ENCODE data around the gene NNMT.

Gene NNMT

DNA sequence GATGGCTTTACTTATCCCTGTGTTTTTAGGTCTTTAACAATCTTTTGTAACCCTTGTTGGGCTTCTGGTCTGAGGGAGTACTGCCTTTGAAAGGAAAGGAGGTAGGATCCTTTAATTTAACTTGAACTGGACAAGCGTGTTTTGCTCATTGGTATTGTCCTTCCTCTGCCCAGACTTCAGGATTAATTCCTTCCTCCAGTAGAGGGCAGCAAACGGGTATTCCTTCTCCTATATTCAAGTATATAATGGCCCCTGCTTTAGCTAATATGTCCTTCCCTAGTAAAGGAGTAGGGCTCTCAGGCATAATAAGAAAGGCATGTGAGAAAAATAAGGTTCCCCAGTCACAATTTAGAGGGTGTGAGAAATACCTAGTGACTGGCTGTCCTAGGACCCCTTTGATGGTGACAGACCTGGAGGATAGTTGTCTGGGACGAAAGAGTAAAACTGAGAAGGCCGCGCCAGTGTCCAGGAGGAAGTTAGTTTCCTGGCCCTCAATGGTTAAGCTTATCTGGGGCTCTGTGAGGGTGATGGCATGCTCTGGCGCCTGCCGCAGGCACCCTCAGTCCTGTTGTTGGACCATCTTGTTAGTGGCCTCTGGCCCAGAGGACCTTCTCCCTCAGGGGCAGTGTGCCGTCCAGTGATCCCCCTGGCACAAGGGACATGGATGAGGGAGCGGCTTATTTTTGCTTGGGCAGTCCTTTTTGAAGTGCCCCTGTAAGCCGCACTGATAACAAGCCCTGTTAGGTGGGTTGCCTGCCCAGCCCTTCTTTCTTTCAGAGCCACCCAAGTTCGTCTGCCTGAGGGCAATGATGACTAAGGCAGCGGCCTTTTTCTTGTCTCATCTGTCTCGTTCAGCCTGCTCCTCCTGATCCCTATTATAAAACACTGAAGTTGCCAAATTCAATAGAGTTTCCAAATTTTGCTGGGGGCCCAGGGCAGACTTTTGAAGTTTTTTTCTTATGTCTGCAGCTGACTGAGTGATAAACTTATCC lies 52.3 kb downstream of the NNMT start:
- peak in 1 of 2 donors; percentile 21 for DNase-seq (ENCODE audit: low read depth in 2 of 2)

DNA sequence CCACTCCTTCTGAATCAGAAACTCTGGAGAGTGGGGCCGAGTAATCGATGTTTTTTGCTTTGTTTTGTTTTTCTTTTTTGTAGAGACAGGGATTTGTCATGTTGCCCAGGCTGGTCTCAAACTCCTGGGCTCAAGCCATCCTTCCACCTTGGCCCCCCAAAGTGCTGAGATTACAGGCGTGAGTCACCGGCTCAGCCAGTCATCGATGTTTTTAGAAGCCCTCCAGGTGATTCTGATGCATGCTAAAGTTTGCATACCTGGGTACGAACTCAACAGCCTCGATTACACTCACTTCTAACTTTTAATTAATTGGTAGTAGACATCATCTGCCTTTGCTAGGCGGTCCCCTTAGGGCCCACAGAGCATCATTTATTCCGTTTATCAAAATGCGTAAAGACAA lies 53.8 kb downstream of the NNMT start:
- DNase-seq (ENCODE audit: low read depth in 2 of 2) = no peak

DNA sequence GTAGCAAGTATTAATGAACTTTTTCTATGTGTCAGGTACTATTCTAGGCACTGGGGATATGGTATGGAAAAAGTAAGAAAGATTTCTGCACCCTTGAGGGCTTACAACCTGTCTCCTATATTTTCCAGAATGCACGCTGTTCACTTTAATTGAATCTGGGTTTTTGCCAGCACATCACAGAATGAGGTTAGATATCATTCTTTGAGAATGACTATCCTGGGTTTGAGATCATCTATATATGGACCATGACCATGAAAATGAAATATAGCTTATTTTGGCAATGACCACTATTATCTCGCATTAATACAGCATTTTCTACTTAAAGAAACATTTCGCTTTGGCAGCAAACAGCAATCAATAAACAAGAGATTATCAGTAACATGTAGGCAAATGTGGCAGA lies 57.2 kb downstream of the NNMT start:
- no peak for DNase-seq (ENCODE audit: low read depth in 2 of 2)

DNA sequence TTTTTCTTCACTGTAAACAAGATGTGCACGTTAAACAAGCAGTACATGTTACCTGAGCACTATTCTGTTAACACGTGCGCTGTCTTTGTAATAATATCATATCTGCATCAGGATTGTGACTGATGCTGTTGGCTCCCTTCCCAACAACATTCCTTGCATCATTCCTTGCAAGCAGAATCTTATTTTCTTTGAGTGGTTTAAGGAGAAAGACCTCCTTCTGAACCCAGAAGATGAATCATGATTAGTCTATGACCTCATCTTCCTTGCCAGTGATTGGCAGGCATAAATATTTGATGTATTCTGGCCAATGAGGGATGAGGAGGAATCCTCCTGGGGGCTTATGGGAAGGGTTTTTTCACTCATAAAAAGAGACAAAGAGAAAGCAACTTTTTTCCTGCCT lies 57.9 kb downstream of the NNMT start:
- DNase-seq (ENCODE audit: low read depth in 2 of 2) = no peak

- no peak for DNase-seq (ENCODE audit: low read depth in 2 of 2)
Observed at GRCh38 chr11:114358716-114359115, 62.5 kb downstream of the NNMT start.

- no peak for DNase-seq (ENCODE audit: low read depth in 2 of 2)
Observed at GRCh38 chr11:114359342-114359741, 63.1 kb downstream of the NNMT start.

GRCh38 chr11:114362326-114362725 lies 66.1 kb downstream of the NNMT start:
- no peak for DNase-seq (ENCODE audit: low read depth in 2 of 2)

GRCh38 chr11:114362958-114363357 lies 66.8 kb downstream of the NNMT start:
- DNase-seq (ENCODE audit: low read depth in 2 of 2) = no peak

All from stimulated activated CD4-positive, alpha-beta T cell treated with anti-CD3 and anti-CD28 coated beads, Interleukin-1b, Interleukin-23, amount 100 ng/mL, for 4 hours (primary cell).